ENCODE measurements around the gene KBTBD3.

The KBTBD3 gene

GRCh38 chr11:106032861-106033260 is 44.3 kb downstream of the KBTBD3 start:
- no peak for DNase-seq (ENCODE audit: low read depth)
- no peak for TF ChIP-seq CTCF (conservative IDR thresholded peaks at IDR 0.05; ENCODE audit: low read depth, low read length)
- no peak overlapping the region for H3K4me3 ChIP-seq (ENCODE audit: low read length)

- DNase-seq (ENCODE audit: low read depth): no peak
- TF ChIP-seq CTCF (conservative IDR thresholded peaks at IDR 0.05; ENCODE audit: low read depth, low read length): no peak
- no peak overlapping the region for H3K4me3 ChIP-seq (ENCODE audit: low read length)
These were observed 45.2 kb downstream of the KBTBD3 start for GRCh38 chr11:106031936-106032335.

- DNase-seq (ENCODE audit: low read depth): no peak
- no peak for TF ChIP-seq CTCF (conservative IDR thresholded peaks at IDR 0.05; ENCODE audit: low read depth, low read length)
- H3K4me3 ChIP-seq (ENCODE audit: low read length): no peak overlapping the region
These were observed 45.8 kb downstream of the KBTBD3 start for GRCh38 chr11:106031202-106031810.

GRCh38 chr11:106030609-106031008 is 46.5 kb downstream of the KBTBD3 start:
- no peak for TF ChIP-seq CTCF (conservative IDR thresholded peaks at IDR 0.05; ENCODE audit: low read depth, low read length)
- DNase-seq (ENCODE audit: low read depth): no peak
- no peak overlapping the region for H3K4me3 ChIP-seq (ENCODE audit: low read length)

- no peak for TF ChIP-seq CTCF (conservative IDR thresholded peaks at IDR 0.05; ENCODE audit: low read depth, low read length)
These were observed 54.3 kb downstream of the KBTBD3 start for GRCh38 chr11:106022795-106023275.

GRCh38 chr11:106021967-106022794 is 55.0 kb downstream of the KBTBD3 start, which contains the start of gene MSANTD4:
MSANTD4 (minus strand) TSS chr11:106022240; CDS start chr11:106010917, 11,323 bp downstream.
- peak within 1 kb of the TSS; percentile 85 for H3K4me3 ChIP-seq (ENCODE audit: low read length)
- DNase-seq (ENCODE audit: low read depth): peak; percentile 99
- no peak for TF ChIP-seq CTCF (conservative IDR thresholded peaks at IDR 0.05; ENCODE audit: low read depth, low read length)

More at GRCh38 chr11:106022795-106023275, 54.3 kb downstream of the KBTBD3 start:
- H3K4me3 ChIP-seq (ENCODE audit: low read length): peak overlapping the region; percentile 85
- DNase-seq (ENCODE audit: low read depth): no peak

All from retinal pigment epithelial cell (primary cell).